PFSK-1 (cell line): Measurements from ENCODE around the gene ERBB4.

Source experiments
- FOXP2 ChIP-seq: optimal IDR thresholded peaks from 2 replicates; pipeline ENCODE3; 2011; ENCODE audit warnings: borderline replicate concordance, control low read depth, inconsistent platforms; ENCODE audit not compliant: insufficient read depth; ENCODE audit errors: extremely low read length, extremely low read depth
- POLR2AphosphoS5 ChIP-seq: IDR thresholded peaks from 2 replicates; pipeline ENCODE4 v1.6.1; 2012; ENCODE audit warnings: low read depth, mild to moderate bottlenecking, control low read depth, low read length, moderate library complexity
- REST ChIP-seq, 2 experiments: IDR thresholded peaks; 2 replicates each; pipeline versions ENCODE4 v1.6.1 to v1.8.0; 2011 to 2012; ENCODE audit warnings: low read depth in 2 of 2, low read length in 2 of 2, control low read depth in 1 of 2, inconsistent platforms in 1 of 2, mild to moderate bottlenecking in 1 of 2, moderate library complexity in 1 of 2; ENCODE audit not compliant: insufficient read depth in 1 of 2
- SIN3A ChIP-seq: IDR thresholded peaks from 2 replicates; pipeline ENCODE4 v1.6.1; 2012; ENCODE audit warnings: mild to moderate bottlenecking, low read length, moderate library complexity, borderline replicate concordance; ENCODE audit not compliant: insufficient read depth
- TAF1 ChIP-seq: IDR thresholded peaks from 2 replicates; pipeline ENCODE4 v1.6.1; 2012; ENCODE audit warnings: low read length, control low read depth, borderline replicate concordance; ENCODE audit not compliant: insufficient read depth

Gene ERBB4

DNA sequence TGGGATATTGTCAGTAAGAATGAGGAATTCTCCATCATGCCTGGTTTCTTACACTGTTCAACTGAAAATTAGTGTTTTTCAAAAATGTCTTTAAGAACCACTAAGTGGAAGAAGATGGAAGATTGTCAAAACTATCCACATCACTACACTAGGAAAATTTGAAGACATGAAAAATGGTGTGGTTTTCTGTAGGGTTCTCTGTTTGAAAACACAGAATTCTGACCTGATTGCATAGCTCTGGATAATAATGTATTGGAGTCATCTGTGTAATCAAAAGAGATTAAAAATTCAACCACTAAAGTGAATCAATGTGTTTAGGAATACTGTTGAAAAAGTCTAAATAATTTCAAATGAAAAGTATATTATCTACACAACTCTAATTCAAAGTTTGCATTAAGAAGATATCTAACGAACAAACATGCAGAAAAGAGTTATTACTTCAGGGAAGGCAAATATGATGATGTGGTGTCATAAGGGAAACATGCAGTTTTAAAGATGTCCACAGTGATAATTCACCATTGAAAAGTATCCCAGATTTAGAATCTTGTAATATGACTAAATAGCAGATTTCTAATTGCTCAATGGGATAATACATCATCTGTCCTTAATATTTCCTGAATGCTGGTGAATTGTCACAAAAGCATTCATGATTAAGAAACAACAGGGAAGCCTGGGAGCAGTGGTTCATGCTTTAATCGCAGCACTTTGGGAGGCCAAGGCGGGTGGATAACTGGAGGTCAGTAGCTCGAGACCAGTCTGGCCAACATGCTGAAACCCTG is 116.9 kb downstream of the ERBB4 start:
- no peak for TF ChIP-seq POLR2AphosphoS5
- no peak for TF ChIP-seq SIN3A
- TF ChIP-seq TAF1: no peak
- TF ChIP-seq REST (IDR thresholded peaks at IDR 0.05; ENCODE audit: insufficient read depth in 1 of 2, low read depth in 2 of 2, low read length in 2 of 2): no peak
- no peak for TF ChIP-seq FOXP2

- no peak for TF ChIP-seq FOXP2
- no peak for TF ChIP-seq POLR2AphosphoS5
- TF ChIP-seq TAF1: no peak
- no peak for TF ChIP-seq SIN3A
- no peak for TF ChIP-seq REST (IDR thresholded peaks at IDR 0.05; ENCODE audit: insufficient read depth in 1 of 2, low read depth in 2 of 2, low read length in 2 of 2)
Measured at GRCh38 chr2:212416086-212416485, 122.5 kb downstream of the ERBB4 start.

- TF ChIP-seq FOXP2 (no peak), SIN3A (no peak), TAF1 (no peak), REST (IDR thresholded peaks at IDR 0.05; ENCODE audit: insufficient read depth in 1 of 2, low read depth in 2 of 2, low read length in 2 of 2) (no peak), POLR2AphosphoS5 (no peak)
Measured at GRCh38 chr2:212414767-212415211, 123.8 kb downstream of the ERBB4 start.

- TF ChIP-seq POLR2AphosphoS5 (no peak), REST (IDR thresholded peaks at IDR 0.05; ENCODE audit: insufficient read depth in 1 of 2, low read depth in 2 of 2, low read length in 2 of 2) (no peak), FOXP2 (no peak), SIN3A (no peak), TAF1 (no peak)
Measured at GRCh38 chr2:212409560-212409959, 129.0 kb downstream of the ERBB4 start.

DNA sequence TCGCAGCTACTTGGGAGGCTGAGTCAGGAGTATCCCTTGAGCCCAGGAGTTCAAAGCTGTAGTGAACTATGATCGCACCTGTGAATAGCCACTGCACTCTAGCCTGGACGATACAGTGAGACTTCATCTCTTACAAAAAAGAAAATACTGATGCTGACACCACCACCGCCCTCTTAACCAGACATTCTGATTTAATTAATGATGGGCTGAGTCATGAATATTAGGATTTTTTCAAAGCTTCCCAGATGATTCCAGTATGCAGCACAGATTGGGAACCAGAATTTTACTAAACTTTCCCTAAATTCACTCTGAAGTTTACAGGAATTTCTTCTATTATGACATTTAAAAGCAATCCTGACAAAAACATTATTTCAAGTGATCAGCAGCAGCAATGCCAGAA is 130.1 kb downstream of the ERBB4 start:
- TF ChIP-seq TAF1 (no peak), FOXP2 (no peak), SIN3A (no peak), REST (IDR thresholded peaks at IDR 0.05; ENCODE audit: insufficient read depth in 1 of 2, low read depth in 2 of 2, low read length in 2 of 2) (no peak), POLR2AphosphoS5 (no peak)
